A673 (cell line): ENCODE data around the gene HAND2.

Experiments
- EZH2 ChIP-seq: fragments of 200-600 bp; sonication (generic); IDR thresholded peaks from 2 replicates; pipeline ENCODE4 v1.6.1; 2017; ENCODE audit warnings: borderline replicate concordance, low read depth, mild to moderate bottlenecking, mixed read lengths, antibody characterized with exemption, low read length; ENCODE audit not compliant: poor library complexity, severe bottlenecking
- TF ChIP-seq, protein P1 (sequence below): fragments of 300-800, 200-600 bp; sonication (generic); conservative IDR thresholded peaks from 2 replicates; pipeline ENCODE4 v1.5.1; 2017; ENCODE audit warnings: low read depth, mild to moderate bottlenecking, antibody characterized with exemption, low read length, moderate library complexity, mixed read lengths

DNA sequence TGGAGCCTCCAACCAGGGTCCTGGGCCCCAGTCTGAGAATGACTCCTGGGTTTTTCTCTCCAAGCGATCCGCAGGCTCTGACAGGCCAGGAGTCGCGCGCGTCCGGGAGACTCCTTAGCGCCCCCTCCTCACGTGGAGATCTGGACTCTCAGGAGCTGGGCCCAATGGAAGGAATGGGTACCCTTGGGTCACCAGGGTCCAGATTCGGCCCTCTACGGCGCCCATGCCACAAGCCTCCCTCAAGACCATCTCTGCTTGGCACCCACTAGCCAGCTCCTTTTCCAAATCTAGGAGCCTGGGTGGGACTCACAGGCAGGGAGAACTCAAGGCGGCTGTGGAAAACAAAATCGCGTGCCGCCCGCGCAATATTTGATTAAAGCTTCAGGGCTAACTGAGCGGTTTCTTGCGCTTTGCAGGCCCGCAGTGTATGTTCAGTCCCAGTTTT is 7.1 kb downstream of the HAND2 start:
- TF ChIP-seq, protein P1, sequence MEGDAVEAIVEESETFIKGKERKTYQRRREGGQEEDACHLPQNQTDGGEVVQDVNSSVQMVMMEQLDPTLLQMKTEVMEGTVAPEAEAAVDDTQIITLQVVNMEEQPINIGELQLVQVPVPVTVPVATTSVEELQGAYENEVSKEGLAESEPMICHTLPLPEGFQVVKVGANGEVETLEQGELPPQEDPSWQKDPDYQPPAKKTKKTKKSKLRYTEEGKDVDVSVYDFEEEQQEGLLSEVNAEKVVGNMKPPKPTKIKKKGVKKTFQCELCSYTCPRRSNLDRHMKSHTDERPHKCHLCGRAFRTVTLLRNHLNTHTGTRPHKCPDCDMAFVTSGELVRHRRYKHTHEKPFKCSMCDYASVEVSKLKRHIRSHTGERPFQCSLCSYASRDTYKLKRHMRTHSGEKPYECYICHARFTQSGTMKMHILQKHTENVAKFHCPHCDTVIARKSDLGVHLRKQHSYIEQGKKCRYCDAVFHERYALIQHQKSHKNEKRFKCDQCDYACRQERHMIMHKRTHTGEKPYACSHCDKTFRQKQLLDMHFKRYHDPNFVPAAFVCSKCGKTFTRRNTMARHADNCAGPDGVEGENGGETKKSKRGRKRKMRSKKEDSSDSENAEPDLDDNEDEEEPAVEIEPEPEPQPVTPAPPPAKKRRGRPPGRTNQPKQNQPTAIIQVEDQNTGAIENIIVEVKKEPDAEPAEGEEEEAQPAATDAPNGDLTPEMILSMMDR = no peak
- TF ChIP-seq EZH2 = no peak
